ENCODE data around the gene MYLK.

The MYLK gene

DNA sequence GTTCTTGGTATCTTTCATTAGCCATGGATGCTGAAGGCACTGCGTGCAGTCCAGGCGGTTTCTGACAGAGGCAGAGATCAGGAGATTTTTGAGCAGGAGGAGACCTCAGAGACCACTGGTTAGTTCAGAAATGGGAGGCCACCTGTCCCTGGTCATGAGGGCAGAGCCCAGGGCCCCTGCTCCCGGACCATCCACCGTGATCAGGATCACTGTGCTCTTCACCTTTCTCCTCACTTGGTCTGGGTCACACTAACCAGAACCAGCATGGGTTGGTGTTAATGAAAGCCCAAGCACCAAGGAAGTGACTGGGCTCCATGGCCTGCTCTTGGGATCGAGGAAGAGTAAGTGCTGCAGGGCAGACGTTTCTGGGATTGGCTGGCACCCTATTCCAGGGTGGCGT lies 257.3 kb downstream of the MYLK start:
- no peaks in the 10 kb centered on the region for H3K79me2 ChIP-seq (ENCODE audit: control insufficient read depth, insufficient read depth, low read length)
- DNase-seq: no peak
- no peak overlapping the region for H3K23ac ChIP-seq (ENCODE audit: low read length)
- no peak overlapping the region for H2BK5ac ChIP-seq (ENCODE audit: low read length)
- H4K8ac ChIP-seq (ENCODE audit: low read depth, low read length): no peak overlapping the region
- H3K36me3 ChIP-seq (ENCODE audit: control insufficient read depth, insufficient read depth, low read length): no peaks in the 10 kb centered on the region
- H2BK15ac ChIP-seq (replicated peaks; ENCODE audit: low read depth): no peak overlapping the region
- no peak overlapping the region for H3K4me3 ChIP-seq (ENCODE audit: low read length)
- H3K56ac ChIP-seq (ENCODE audit: low read length): no peak overlapping the region
- H3K27me3 ChIP-seq (ENCODE audit: insufficient read depth, low read length, poor library complexity): no peaks in the 10 kb centered on the region
- H3K4me1 ChIP-seq (ENCODE audit: control insufficient read depth, low read depth, low read length): no peaks in the 10 kb centered on the region
- H3K4ac ChIP-seq (ENCODE audit: low read depth, low read length): no peak overlapping the region
- WGBS (ENCODE audit: extremely low coverage, insufficient coverage, low lambda C conversion rate): no CpG with 5 or more reads among the region's 7 CpGs
- H2AK5ac ChIP-seq (ENCODE audit: low read length): no peak overlapping the region
- no peak overlapping the region for H3K9ac ChIP-seq (ENCODE audit: low read length)
- H3K27ac ChIP-seq (ENCODE audit: low read depth, low read length): no peak overlapping the region
- H3K79me1 ChIP-seq (ENCODE audit: low read length): no peaks in the 10 kb centered on the region
- H2BK120ac ChIP-seq (ENCODE audit: low read depth, low read length): no peak overlapping the region
- no peak overlapping the region for H3K18ac ChIP-seq (ENCODE audit: low read length)
- no peak overlapping the region for H4K5ac ChIP-seq (ENCODE audit: low read length)
- no peak overlapping the region for H3K4me2 ChIP-seq (ENCODE audit: low read length)

DNA sequence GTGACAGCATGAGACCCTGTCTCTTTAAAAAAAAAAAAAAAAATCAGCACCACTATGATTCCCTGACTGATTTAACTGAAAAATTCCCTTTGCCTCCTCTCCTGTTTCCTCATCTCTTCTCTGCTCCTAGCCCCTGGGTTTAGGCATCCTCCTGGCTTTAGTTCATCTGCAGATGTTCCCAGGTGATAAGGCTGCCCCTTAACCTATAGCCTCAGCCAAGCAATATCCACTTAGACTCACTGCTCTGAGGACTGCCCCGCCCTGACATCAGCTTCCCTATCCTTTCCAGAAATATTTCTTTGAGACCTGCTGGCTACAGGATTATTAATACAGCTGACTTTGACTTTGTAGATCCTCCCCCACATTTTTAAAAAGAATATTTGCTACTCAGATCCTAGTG lies 259.8 kb downstream of the MYLK start:
- no peak overlapping the region for H3K23ac ChIP-seq (ENCODE audit: low read length)
- WGBS (ENCODE audit: extremely low coverage, insufficient coverage, low lambda C conversion rate): no CpG with 5 or more reads among the region's 1 CpG
- H3K4ac ChIP-seq (ENCODE audit: low read depth, low read length): no peak overlapping the region
- H2BK5ac ChIP-seq (ENCODE audit: low read length): no peak overlapping the region
- no peak overlapping the region for H3K9ac ChIP-seq (ENCODE audit: low read length)
- H3K4me3 ChIP-seq (ENCODE audit: low read length): no peak overlapping the region
- DNase-seq: no peak
- no peak overlapping the region for H2AK5ac ChIP-seq (ENCODE audit: low read length)
- H4K8ac ChIP-seq (ENCODE audit: low read depth, low read length): no peak overlapping the region
- H4K5ac ChIP-seq (ENCODE audit: low read length): no peak overlapping the region
- H3K27ac ChIP-seq (ENCODE audit: low read depth, low read length): no peak overlapping the region
- H3K36me3 ChIP-seq (ENCODE audit: control insufficient read depth, insufficient read depth, low read length): no peaks in the 10 kb centered on the region
- no peak overlapping the region for H3K56ac ChIP-seq (ENCODE audit: low read length)
- no peaks in the 10 kb centered on the region for H3K79me2 ChIP-seq (ENCODE audit: control insufficient read depth, insufficient read depth, low read length)
- H3K4me2 ChIP-seq (ENCODE audit: low read length): no peak overlapping the region
- H3K79me1 ChIP-seq (ENCODE audit: low read length): no peaks in the 10 kb centered on the region
- H2BK15ac ChIP-seq (replicated peaks; ENCODE audit: low read depth): no peak overlapping the region
- no peaks in the 10 kb centered on the region for H3K4me1 ChIP-seq (ENCODE audit: control insufficient read depth, low read depth, low read length)
- H3K18ac ChIP-seq (ENCODE audit: low read length): no peak overlapping the region
- no peak overlapping the region for H2BK120ac ChIP-seq (ENCODE audit: low read depth, low read length)
- H3K27me3 ChIP-seq (ENCODE audit: insufficient read depth, low read length, poor library complexity): no peaks in the 10 kb centered on the region

DNA sequence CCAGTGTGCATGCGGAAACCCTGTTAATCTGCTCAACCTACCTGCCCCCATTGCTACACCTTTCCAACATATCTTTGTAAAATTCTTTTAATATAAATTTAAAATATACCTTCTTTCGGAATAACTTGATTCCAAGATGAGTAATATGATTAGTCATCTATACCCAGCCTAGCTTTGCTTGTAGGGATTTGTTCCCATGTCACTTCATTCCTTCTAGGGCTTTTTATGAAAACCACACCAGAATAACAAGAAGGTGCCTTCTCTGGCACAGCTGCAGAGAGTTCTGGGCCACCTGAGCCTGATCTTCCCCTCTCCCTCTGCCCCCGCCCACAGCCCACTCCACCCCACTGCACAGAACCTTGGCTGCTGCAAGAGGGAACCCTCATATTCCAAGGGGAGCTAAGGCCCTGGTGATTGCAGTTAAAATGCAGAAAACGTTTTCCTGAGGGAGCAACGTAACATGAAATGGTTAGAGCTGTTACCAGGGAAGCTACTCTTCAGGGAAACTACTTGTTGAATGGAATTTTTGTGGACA lies 260.7 kb downstream of the MYLK start:
- no peaks in the 10 kb centered on the region for H3K36me3 ChIP-seq (ENCODE audit: control insufficient read depth, insufficient read depth, low read length)

DNA sequence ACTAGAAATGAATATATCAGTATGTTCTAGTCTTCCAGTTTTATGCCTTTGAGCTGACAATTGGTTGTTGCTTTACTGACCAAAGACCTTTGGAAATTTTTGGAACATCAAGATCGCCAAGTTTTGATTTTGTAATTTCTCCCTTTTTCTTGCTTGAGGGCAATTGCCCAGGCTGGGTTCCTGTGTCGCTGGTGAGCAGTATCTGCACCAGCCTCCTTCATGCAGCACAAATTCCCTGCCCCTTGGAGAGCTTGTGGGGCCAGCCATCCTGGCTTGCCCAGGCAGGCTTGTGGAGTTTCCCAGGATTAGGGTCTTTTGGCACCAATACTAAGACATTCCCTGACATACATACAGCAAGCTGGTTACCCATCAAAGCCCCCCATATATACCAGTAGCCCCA lies 261.4 kb downstream of the MYLK start:
- no peak for DNase-seq
- Histone ChIP-seq H3K79me1 (ENCODE audit: low read length) (no peaks in the 10 kb centered on the region), H3K4me3 (ENCODE audit: low read length) (no peak overlapping the region), H3K18ac (ENCODE audit: low read length) (no peak overlapping the region), H3K23ac (ENCODE audit: low read length) (no peak overlapping the region), H3K4ac (ENCODE audit: low read depth, low read length) (no peak overlapping the region), H4K8ac (ENCODE audit: low read depth, low read length) (no peak overlapping the region), H3K9ac (ENCODE audit: low read length) (no peak overlapping the region), H2BK15ac (replicated peaks; ENCODE audit: low read depth) (no peak overlapping the region), H2BK5ac (ENCODE audit: low read length) (no peak overlapping the region), H3K56ac (ENCODE audit: low read length) (no peak overlapping the region), H3K4me1 (ENCODE audit: control insufficient read depth, low read depth, low read length) (no peaks in the 10 kb centered on the region), H3K79me2 (ENCODE audit: control insufficient read depth, insufficient read depth, low read length) (no peaks in the 10 kb centered on the region), H3K36me3 (ENCODE audit: control insufficient read depth, insufficient read depth, low read length) (no peaks in the 10 kb centered on the region), H3K27me3 (ENCODE audit: insufficient read depth, low read length, poor library complexity) (no peaks in the 10 kb centered on the region), H3K27ac (ENCODE audit: low read depth, low read length) (no peak overlapping the region), H2BK120ac (ENCODE audit: low read depth, low read length) (no peak overlapping the region), H4K5ac (ENCODE audit: low read length) (no peak overlapping the region), H3K4me2 (ENCODE audit: low read length) (no peak overlapping the region), H2AK5ac (ENCODE audit: low read length) (no peak overlapping the region)
- WGBS (ENCODE audit: extremely low coverage, insufficient coverage, low lambda C conversion rate): no CpG with 5 or more reads among the region's 2 CpGs

More for the DNA sequence above, 260.7 kb downstream of the MYLK start:
- Histone ChIP-seq H3K4me3 (ENCODE audit: low read length) (no peak overlapping the region), H4K8ac (ENCODE audit: low read depth, low read length) (no peak overlapping the region), H2BK120ac (ENCODE audit: low read depth, low read length) (no peak overlapping the region), H2BK5ac (ENCODE audit: low read length) (no peak overlapping the region), H2AK5ac (ENCODE audit: low read length) (no peak overlapping the region), H3K27ac (ENCODE audit: low read depth, low read length) (no peak overlapping the region), H3K56ac (ENCODE audit: low read length) (no peak overlapping the region), H3K23ac (ENCODE audit: low read length) (no peak overlapping the region), H4K5ac (ENCODE audit: low read length) (no peak overlapping the region), H3K4me2 (ENCODE audit: low read length) (no peak overlapping the region), H2BK15ac (replicated peaks; ENCODE audit: low read depth) (no peak overlapping the region), H3K79me1 (ENCODE audit: low read length) (no peaks in the 10 kb centered on the region), H3K4me1 (ENCODE audit: control insufficient read depth, low read depth, low read length) (no peaks in the 10 kb centered on the region), H3K27me3 (ENCODE audit: insufficient read depth, low read length, poor library complexity) (no peaks in the 10 kb centered on the region), H3K18ac (ENCODE audit: low read length) (no peak overlapping the region), H3K4ac (ENCODE audit: low read depth, low read length) (no peak overlapping the region), H3K9ac (ENCODE audit: low read length) (no peak overlapping the region), H3K79me2 (ENCODE audit: control insufficient read depth, insufficient read depth, low read length) (no peaks in the 10 kb centered on the region)
- WGBS (ENCODE audit: extremely low coverage, insufficient coverage, low lambda C conversion rate): 100% methylated on average over 1 of the region's 5 CpGs
- DNase-seq: no peak

DNA sequence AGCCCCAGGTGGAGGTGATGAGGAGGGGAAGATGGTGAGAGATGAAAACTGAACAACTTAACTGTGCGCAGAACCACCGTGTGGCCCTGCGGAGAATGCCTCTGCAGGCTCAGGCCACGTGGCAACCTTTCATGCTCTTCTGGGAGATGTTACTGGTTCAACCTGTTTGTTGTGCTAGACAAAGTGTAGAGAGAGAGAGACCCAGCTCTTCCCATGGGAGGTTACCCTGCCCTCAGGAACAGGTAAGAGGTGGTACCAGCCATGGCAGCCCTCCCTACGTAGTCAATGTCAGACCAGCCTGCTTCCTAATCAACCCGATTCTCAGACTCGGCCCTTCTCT lies 262.3 kb downstream of the MYLK start:
- no peaks in the 10 kb centered on the region for H3K79me2 ChIP-seq (ENCODE audit: control insufficient read depth, insufficient read depth, low read length)
- H3K9ac ChIP-seq (ENCODE audit: low read length): no peak overlapping the region
- no peak overlapping the region for H3K23ac ChIP-seq (ENCODE audit: low read length)
- H3K4ac ChIP-seq (ENCODE audit: low read depth, low read length): no peak overlapping the region
- no peak overlapping the region for H4K8ac ChIP-seq (ENCODE audit: low read depth, low read length)
- no CpG with 5 or more reads among the region's 7 CpGs for WGBS (ENCODE audit: extremely low coverage, insufficient coverage, low lambda C conversion rate)
- DNase-seq: no peak
- no peak overlapping the region for H3K4me3 ChIP-seq (ENCODE audit: low read length)
- H3K18ac ChIP-seq (ENCODE audit: low read length): no peak overlapping the region
- no peaks in the 10 kb centered on the region for H3K4me1 ChIP-seq (ENCODE audit: control insufficient read depth, low read depth, low read length)
- no peak overlapping the region for H4K5ac ChIP-seq (ENCODE audit: low read length)
- no peaks in the 10 kb centered on the region for H3K36me3 ChIP-seq (ENCODE audit: control insufficient read depth, insufficient read depth, low read length)
- H2AK5ac ChIP-seq (ENCODE audit: low read length): no peak overlapping the region
- H3K27ac ChIP-seq (ENCODE audit: low read depth, low read length): no peak overlapping the region
- no peaks in the 10 kb centered on the region for H3K27me3 ChIP-seq (ENCODE audit: insufficient read depth, low read length, poor library complexity)
- no peaks in the 10 kb centered on the region for H3K79me1 ChIP-seq (ENCODE audit: low read length)
- no peak overlapping the region for H2BK15ac ChIP-seq (replicated peaks; ENCODE audit: low read depth)
- no peak overlapping the region for H2BK5ac ChIP-seq (ENCODE audit: low read length)
- no peak overlapping the region for H3K56ac ChIP-seq (ENCODE audit: low read length)
- H3K4me2 ChIP-seq (ENCODE audit: low read length): no peak overlapping the region
- H2BK120ac ChIP-seq (ENCODE audit: low read depth, low read length): no peak overlapping the region

DNA sequence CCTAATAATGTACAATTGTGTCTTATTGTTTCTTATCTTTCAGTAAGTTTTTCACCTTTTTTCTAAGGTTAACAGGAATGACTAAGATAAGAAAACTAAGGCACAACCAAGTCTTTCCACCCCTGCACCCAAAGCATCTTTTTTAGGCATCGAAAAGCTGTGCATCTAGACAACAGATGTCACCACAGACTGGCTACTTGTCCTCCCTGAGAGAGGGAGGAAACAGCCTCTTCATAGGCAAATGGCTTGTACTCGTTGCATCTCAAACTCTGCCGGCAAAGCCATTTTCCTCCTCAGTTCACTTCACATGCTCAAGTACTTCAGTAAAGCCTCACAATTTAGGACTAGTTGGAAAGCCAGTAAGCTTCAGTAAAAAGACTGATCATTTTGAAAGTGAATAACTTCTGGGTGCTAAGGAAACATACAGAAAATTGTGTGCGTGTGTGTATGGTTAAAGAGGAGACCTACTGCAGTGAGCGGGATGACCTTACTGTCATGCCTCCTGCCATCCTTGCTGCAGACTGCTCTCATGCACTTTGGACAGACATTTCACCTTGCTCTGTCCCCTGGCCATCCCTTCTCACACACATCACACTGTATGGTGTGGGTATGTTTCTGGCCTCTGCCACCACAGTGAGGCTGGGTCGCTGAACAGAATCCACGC lies 262.8 kb downstream of the MYLK start:
- Histone ChIP-seq H4K5ac (ENCODE audit: low read length) (no peak overlapping the region), H3K27ac (ENCODE audit: low read depth, low read length) (no peak overlapping the region), H2BK120ac (ENCODE audit: low read depth, low read length) (no peak overlapping the region), H3K9ac (ENCODE audit: low read length) (no peak overlapping the region), H3K4me1 (ENCODE audit: control insufficient read depth, low read depth, low read length) (no peaks in the 10 kb centered on the region), H3K18ac (ENCODE audit: low read length) (no peak overlapping the region), H2BK15ac (replicated peaks; ENCODE audit: low read depth) (no peak overlapping the region), H3K56ac (ENCODE audit: low read length) (no peak overlapping the region), H3K36me3 (ENCODE audit: control insufficient read depth, insufficient read depth, low read length) (no peaks in the 10 kb centered on the region), H3K79me1 (ENCODE audit: low read length) (no peaks in the 10 kb centered on the region), H3K4ac (ENCODE audit: low read depth, low read length) (no peak overlapping the region), H3K27me3 (ENCODE audit: insufficient read depth, low read length, poor library complexity) (no peaks in the 10 kb centered on the region), H3K4me3 (ENCODE audit: low read length) (no peak overlapping the region), H3K23ac (ENCODE audit: low read length) (no peak overlapping the region), H3K4me2 (ENCODE audit: low read length) (no peak overlapping the region), H2AK5ac (ENCODE audit: low read length) (no peak overlapping the region), H3K79me2 (ENCODE audit: control insufficient read depth, insufficient read depth, low read length) (no peaks in the 10 kb centered on the region), H4K8ac (ENCODE audit: low read depth, low read length) (no peak overlapping the region), H2BK5ac (ENCODE audit: low read length) (no peak overlapping the region)
- no peak for DNase-seq
- no CpG with 5 or more reads among the region's 7 CpGs for WGBS (ENCODE audit: extremely low coverage, insufficient coverage, low lambda C conversion rate)
